GM12891 (cell line): ENCODE data around the gene PSRC1.

Experiments used
- POLR2A ChIP-seq: IDR thresholded peaks from 2 replicates; pipeline ENCODE4 v1.6.1; 2011; ENCODE audit warnings: low read depth, low read length, control low read depth
- POLR2AphosphoS5 ChIP-seq: IDR thresholded peaks from 2 replicates; pipeline ENCODE4 v1.6.1; 2011; ENCODE audit warnings: low read depth, low read length, control low read depth
- SPI1 ChIP-seq: IDR thresholded peaks from 2 replicates; pipeline ENCODE4 v1.6.1; 2011; ENCODE audit warnings: low read depth, low read length, control low read depth
- TAF1 ChIP-seq: IDR thresholded peaks from 2 replicates; pipeline ENCODE4 v1.6.1; 2011; ENCODE audit warnings: low read depth, low read length, control low read depth

GRCh38 chr1:109240158-109241152 is 42.5 kb downstream of the PSRC1 start:
- TF ChIP-seq POLR2A (no peak), TAF1 (no peak), POLR2AphosphoS5 (no peak), SPI1 (no peak)
